Renal pelvis (tissue), 4 donors: ENCODE measurements around the gene SCNN1B. TPM values are rescaled to one million over a fixed set of nuclear protein-coding genes. Genes with fewer than 3 reads are reported as not detected.

Experiments
- DNase-seq: peaks from one replicate; pipeline ENCODE4 v3.0.0-alpha.2; 2013
- polyA plus RNA-seq, 3 donors: library from polyadenylated mRNA; unstranded; fragments of 120-200 nt; gene quantifications; one replicate each; pipeline ENCODE4 v1.2.1, GENCODE V29; 2013; ENCODE audit not compliant: insufficient read length in 3 of 3

SCNN1B gene
- polyA plus RNA-seq, 3 donors = 16.4 to 17.7 (median 17.2) TPM

GRCh38 chr16:23319861-23320615, 17.9 kb downstream of the SCNN1B start:
- DNase-seq = no peak

GRCh38 chr16:23320693-23321092, 18.6 kb downstream of the SCNN1B start:
- no peak for DNase-seq

GRCh38 chr16:23321206-23321875, 19.2 kb downstream of the SCNN1B start:
- DNase-seq = no peak

GRCh38 chr16:23323224-23324030, 21.3 kb downstream of the SCNN1B start:
- DNase-seq = no peak

GRCh38 chr16:23324727-23325126, 22.6 kb downstream of the SCNN1B start:
- DNase-seq = no peak

GRCh38 chr16:23327836-23328235, 25.7 kb downstream of the SCNN1B start:
- no peak for DNase-seq

- no peak for DNase-seq
Observed at GRCh38 chr16:23330161-23330560, 28.1 kb downstream of the SCNN1B start.

GRCh38 chr16:23330583-23331249, 28.6 kb downstream of the SCNN1B start:
- no peak for DNase-seq

- DNase-seq = no peak
Observed at GRCh38 chr16:23333034-23333579, 31.0 kb downstream of the SCNN1B start.

- DNase-seq = no peak
Observed at GRCh38 chr16:23333831-23334456, 31.8 kb downstream of the SCNN1B start.

- no peak for DNase-seq
Observed at GRCh38 chr16:23334457-23334853, 32.4 kb downstream of the SCNN1B start.

- DNase-seq = no peak
Observed at GRCh38 chr16:23334950-23335349, 32.8 kb downstream of the SCNN1B start.

GRCh38 chr16:23337836-23338550, 35.9 kb downstream of the SCNN1B start:
- DNase-seq = no peak

- DNase-seq = no peak
Observed at GRCh38 chr16:23339787-23340186, 37.7 kb downstream of the SCNN1B start.

GRCh38 chr16:23342083-23342640, 40.1 kb downstream of the SCNN1B start:
- no peak for DNase-seq

- DNase-seq = no peak
Observed at GRCh38 chr16:23343643-23344612, 41.8 kb downstream of the SCNN1B start.

- DNase-seq = no peak
Observed at GRCh38 chr16:23345237-23345636, 43.1 kb downstream of the SCNN1B start.

- no peak for DNase-seq
Observed at GRCh38 chr16:23348579-23349469, 46.7 kb downstream of the SCNN1B start.
